ENCODE results near the gene ALDOC.
"Not testable (repeated sequence)": the region's sequence is repeated elsewhere in the genome, so short reads cannot be mapped to it uniquely, and the experiment has no call there.

Gene ALDOC

DNA sequence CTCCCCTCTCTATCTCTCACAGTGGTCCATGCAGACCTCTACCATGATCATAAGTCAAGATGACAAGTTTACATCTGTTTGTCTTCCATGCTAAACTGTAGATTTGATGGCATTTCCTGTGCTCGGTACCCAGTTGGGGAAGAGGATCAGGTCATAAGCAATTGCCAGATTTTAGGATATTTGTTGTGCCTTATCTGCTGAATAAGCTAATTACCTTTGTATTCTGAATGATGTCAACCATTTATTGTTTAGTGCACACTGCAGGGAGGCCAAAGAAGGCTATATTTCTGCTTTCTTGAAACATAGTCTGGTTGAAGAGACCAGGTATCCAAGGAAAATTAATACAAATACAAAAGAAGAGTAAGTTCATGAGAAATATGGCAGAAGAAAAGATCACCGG is 5.8 kb upstream of the ALDOC start:
- DNase-seq (ENCODE audit: low read depth in 3 of 3), result no peak

DNA sequence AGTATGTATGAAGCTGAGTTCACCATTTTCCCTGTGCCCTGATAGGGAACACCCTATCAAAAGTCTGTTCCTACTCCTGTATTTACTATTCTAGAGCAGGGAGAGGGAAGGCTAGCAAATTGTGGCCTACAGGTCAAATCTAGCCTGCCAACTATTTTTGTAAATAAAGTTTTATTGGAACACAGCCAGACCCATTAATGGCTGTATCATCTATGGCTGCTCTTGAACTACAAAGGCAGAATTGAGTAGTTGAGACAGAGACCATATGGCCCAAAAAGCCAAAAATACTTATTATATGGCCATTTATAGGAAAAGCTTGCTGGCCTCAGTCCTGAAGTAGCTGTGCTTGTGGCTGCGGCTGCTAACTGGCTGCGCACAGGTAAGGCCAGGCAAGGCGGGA is 4.3 kb upstream of the ALDOC start:
- no peak for DNase-seq (ENCODE audit: low read depth in 3 of 3)

DNA sequence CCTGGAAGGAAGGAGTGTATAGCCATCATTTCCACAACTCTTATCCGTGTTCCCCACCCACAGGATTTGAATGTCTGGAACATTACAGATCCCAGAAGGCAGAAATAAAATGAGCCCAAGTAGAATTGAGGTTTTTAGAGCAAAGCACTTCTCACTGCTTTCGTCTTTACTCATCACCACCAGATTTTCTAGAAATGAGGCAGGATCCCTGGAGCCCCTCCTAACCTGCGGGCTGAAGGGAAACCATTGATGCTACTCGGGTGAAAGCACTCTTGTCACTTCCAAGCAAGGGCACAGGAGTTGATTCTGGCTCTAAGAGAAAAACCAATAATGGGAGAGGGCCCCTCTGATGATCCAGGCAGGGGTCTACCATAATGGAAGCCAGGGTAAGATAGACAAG is 2.8 kb upstream of the ALDOC start:
- no peak for DNase-seq (ENCODE audit: low read depth in 3 of 3)

DNA sequence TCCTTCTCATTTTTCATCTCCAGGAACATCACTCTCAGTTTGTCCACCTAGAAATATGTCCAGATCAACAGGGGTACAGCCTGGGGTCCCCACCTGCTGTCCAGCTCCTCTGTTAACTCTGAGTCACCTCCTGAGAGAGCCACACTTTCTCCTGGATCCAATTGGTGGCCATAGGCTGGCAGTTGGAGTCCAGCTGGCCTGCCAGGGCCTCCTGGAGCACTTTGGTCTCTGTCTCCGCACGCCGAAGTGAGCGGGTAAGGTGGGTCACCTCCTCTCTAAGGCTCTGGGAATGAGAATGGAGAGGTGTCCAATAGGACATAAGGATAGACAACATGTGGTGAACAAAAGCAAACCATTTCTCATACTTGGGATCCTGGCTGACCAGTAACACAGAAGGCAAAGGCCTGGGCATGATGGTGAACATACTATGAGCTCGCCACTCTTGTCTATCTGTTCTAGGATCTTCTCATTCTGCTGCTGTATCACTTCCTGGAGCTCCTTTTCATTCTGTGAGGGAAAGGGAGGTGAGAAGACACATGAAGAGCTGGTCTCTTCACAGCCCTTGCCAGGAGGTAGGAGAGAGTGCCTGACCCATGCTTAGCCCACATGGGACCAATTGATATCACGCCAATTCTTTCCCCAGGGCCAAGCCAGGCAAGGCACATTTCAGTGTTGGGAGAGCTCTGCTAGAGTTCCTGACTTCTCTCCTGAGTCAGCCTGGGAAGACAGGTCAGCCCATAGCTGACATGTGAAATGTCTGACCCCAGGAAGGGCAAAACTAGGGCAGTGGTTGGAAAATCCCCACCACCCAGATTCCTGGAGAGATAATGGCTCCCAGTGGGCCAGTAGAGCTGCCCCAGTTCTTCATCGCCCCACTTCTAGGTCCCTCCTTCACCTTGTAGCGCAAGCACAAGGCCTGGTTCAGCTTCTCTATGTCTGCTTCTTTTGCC is 1.8 kb upstream of the ALDOC start:
- no peak for DNase-seq (ENCODE audit: low read depth in 3 of 3)

DNA sequence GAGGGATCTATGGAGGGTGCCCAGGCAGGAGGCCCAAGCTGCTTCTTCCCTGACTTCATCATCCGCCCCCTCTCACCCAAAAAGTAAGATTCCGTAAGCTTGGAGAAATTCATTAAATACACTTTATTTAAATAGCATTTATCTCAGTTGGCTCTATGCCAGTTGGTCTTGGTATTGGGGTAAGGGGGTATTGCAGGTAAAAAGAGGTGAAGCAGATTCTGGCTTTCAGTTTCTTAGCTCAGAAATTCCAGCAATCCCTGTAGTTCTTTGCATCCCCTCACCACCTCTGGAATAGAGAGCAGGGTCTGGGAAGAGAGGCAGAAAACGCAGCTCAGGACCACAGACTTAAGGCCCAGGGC is 750 bp upstream of the ALDOC start:
- DNase-seq (ENCODE audit: low read depth in 3 of 3), result no peak

DNA sequence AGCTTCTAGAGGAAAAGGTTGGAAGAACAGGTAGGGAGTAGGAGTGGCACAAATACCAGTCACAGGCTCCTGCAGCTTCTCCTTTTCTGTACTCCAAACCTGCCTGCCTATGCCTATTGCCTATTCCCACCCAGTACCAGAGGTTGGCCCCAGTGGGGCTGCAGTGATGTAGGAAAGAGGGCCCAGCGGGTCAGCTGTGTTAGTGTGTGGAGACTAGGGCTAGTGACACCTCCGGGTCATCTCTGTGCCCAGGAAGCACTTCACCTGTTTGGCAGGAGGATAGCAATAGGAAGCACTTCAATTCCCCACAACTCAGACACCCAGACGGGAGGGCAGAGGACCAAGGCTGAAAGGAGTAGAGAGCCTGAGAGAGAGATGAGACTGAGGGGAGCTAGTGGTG is 679 bp downstream of the ALDOC start:
- not testable (repeated sequence) for DNase-seq (ENCODE audit: low read depth in 3 of 3)

DNA sequence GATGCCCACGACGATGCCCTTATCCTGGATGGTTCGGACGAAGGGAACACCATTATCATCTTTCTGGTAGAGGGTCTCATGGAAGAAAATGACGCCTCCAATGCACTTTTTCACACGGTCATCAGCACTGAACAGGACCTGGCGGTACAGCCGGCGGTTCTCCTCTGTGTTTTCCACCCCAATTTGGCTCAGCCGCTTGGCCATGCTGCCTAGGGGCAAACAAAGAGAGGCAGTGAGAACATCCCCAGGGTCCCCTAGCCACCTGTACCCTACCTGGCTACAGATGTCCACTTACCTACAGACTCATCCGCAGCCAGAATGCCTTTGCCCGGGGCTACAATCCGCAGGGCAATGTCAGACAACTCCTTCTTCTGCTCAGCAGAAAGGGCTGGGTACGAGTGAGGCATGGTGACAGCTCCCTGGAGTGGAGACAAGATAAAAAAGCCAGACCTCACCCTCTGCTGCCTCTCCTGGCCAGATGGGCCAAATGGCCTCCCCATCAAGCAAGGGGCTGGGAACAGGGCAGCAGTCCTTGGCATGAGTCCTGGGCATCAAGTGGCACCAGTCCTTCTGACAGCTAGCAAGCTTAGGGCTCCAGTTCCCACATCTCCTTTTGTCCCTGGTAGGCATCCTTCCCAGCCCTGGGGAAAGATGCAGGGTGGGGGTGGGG is 1.4 kb downstream of the ALDOC start:
- DNase-seq (ENCODE audit: low read depth in 3 of 3), result no peak

DNA sequence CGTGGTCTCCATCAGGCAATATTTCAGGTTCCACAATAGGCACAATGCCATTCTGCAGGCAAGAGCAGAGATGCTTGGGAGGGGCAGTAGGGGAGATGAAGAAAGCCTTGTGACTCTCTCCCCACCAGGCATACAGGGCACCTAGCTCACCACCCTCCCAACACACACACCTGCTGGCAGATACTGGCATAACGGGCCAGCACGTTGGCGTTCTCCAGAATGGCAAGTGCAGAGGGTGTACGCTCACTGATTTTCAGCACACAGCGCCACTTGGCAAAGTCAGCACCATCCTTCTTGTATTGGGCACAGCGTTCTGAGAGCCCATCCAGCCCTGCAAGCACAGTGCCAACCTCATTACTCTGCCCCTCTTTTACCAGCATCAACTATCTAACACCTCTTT is 2.2 kb downstream of the ALDOC start:
- no peak for DNase-seq (ENCODE audit: low read depth in 3 of 3)

DNA sequence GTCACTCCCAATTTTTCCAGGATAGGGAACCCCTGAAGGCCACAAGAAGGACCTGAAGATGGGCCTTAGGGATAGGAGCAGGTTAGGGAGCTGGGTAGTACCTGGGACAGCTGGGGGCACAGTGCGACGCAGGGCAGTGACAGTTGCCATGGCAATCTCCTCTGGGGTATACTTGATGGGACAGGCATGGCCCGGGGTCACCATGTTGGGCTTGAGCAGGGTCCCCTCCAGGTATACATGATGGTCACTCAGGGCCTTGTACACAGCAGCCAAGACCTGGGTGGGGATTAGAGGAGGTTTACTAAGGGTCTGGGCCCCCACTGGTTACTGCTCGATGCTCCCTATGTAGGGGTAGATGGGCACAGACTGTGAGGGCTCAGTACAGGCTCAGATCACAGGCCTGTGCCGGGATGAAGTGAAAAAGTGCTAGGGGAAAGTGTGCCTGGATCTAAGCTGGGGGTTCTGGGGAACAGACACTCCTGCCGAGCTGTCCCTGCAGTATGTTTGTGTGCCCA is 2.7 kb downstream of the ALDOC start:
- DNase-seq (ENCODE audit: low read depth in 3 of 3), result no peak

DNA sequence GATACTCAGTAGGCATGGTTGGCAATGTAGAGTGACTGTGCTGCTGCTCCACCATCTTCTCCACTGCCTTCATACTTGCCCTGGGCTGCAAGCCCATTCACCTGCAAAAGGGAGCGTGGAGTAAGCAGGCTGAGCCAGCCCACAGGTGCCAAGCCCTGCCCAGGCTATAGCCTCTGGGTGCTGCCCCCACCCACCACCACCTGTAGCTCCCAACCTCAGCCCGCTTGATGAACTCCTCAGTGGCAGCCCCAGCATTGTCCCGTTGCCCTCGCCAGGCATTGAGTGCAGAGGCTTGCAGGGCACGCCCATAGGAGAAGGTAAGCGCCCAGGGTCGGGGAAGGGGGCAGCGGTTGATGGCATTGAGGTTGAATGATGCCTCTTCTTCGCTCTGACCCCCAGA is 3.2 kb downstream of the ALDOC start:
- DNase-seq (ENCODE audit: low read depth in 3 of 3), result no peak

DNA sequence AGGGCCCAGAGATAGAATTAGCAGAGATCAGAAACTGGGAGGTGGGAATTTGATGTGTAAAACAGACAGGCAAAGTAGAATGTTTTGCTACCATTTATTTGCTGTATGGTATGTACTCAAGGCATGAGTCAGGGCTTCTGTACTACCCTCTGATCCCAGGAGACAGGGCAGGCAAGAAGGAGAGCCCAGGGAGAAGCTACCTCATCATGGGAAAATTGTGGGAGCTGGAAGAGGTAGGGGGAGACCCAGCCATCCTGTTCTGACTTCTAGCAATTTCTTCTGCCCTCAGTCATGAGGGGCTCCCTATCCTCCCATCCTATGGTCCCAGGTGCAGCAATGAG is 3.7 kb downstream of the ALDOC start:
- no peak for DNase-seq (ENCODE audit: low read depth in 3 of 3)

DNA sequence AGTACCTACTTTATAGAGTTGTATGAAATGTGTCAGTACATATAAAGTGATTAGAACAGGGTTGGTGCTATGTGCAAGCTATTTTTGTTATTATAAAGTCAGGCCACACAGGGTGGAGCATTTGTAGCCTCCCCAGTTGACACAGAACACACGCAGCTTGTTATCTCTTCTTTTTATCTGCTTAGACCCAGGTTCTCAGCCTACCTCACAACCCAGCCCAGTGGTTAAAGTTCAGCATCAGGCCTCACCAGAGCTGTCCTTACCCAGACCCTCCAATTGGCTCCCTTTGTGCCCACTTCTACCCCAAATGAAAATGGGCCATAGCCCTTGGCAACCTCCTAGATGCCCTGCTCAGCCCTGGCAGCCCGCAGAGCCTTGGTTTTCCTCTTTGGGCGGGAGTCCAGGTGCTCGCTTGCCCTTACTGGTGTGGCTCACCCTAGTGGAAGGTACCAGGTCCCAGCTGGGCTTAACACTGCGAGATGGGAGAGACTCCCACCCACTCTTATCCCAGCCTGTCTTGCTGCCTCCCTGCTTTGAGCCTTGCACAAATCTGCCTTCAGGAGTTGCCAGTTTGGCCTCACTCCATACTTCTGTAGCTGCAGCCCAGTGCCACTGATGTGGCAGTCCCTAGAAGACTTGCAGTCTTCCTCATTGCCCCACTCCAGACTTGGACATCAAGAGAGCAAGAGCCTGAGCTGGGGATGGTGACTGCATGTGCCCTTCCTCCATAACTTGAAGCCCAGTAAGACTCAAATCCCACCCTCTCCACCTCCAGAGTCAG is 4.2 kb downstream of the ALDOC start:
- DNase-seq (ENCODE audit: low read depth in 3 of 3), result no peak

DNA sequence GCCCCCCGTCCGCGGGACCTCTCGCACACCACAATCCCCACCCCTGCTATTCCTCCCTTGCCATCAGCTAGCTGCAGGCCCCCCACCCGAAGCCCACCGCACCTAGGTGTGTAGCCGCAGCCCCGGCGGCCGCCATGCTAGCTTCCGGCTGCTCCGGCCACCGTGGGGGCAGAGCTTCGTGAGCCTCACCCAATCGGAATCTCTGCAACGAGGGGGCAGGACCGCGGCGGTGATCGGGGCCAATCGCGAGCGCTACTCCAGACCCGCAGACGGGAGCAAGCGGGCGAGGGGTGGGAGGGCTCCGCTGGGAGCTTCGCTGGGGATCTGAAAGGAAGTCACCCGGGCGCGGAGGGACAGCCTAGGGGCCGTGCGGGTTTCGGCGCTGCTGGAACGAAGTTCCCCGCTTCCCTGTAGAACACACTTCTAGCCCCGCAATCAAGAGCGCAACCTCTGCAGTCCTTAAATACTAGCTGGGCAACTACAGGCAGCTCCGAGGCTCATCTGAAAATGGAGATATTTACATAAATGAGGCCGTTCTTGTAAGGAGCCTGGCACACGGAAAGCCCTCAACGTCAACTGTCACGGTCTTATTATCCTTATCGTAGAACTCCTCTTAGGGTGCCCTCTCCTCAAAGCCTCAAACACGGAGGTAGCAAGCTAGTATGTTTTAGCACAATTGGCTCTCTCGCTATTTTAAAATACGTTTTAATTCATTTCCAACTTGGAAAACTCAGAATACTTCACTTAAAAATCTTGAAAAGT is 5.2 kb downstream of the ALDOC start, which contains the start of gene PIGS:
PIGS (minus strand) TSS at position 164 of the 762 bp plus-strand sequence; CDS start at position 136, 28 bp downstream.
- peak; percentile 80 to 86 (median 80) for DNase-seq (ENCODE audit: low read depth in 3 of 3)

DNA sequence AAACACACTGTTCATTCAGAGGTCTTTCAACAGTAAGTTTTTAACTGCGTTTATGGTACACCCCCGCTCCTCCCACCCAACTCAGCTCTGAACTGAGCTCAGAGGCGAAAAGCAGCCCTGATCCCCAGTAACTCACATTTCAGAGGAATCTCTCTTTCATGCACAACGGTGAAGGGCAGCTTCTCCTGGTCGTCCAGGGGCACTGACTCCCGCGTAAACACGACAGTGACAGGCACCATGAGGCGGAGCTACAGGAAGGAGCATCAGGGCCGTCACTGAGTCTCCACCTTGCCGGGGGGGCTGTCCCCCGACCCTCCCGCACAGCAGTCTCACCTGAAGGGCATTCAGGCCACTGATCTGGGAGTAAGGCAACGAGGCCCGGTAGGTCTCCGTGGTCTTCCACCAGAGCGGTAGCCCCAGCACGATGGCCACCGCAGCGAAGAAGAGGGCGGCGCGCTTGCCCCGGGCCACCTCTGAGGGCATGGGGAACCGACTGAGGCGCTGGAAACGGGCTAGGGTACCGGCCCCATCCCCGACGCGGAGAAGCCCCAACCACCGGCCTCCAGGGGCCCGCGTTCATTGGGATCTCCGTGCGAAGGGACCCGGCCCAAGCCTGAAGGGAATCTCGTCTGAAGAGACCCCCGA is 5.9 kb downstream of the ALDOC start:
- DNase-seq (ENCODE audit: low read depth in 3 of 3), result no peak

DNA sequence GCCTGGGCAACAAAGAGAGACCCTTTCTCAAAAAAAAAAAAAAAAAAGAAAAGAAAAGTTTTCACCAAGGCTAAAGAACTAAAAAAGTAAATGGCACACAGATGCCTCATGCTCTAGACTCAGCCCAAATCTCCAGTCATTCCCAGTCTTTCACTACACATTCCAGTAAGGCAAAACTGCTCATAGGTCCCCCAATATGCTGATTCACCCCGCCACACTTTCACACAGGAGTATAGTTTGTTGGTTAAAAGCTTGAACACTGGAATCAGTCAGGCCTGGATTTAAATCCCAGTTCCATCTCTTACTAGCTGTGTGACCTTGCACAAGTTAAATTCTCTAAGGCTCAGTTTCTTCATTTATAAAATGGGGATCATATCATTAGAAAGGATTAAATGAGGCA is 7.2 kb downstream of the ALDOC start:
- DNase-seq (ENCODE audit: low read depth in 3 of 3), result no peak

DNA sequence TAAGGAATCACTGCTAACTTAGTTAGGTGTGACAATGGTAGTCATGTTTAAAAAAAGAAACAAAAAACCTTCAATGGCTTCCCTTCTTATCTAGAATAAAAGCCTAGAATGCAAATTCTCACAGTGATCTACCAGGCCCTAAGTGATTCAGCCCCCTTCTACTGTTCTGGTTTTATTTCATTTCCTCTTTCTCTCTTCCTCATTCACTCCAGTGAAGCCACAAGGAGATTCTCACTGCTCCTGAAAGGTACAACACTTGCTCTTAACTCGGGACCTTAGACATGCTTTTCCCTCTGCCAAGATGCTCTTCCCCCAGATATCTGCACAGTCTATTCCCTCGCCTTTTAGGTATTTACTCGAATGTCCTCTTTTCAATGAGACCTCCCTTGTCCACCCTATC is 9.1 kb downstream of the ALDOC start:
- DNase-seq (ENCODE audit: low read depth in 3 of 3), result no peak

DNA sequence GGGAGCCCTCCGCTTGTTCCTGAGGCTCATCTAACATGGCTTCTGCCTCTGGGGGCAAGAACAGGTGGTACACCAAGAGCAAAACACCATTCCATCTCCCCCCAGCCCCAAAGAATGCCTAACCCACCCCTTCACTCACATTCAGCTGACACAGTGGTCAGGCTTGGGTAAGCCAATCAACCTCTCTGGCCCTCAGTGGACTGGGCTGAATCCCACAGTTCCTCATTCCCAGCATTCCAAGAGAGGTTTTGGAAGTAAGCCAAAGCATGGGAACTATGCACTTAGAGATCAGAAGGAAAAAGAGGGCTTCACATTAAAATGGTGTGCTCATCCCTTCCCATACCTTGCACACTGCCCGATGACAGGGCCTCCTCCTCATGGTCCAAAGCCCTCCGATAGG is 13.2 kb downstream of the ALDOC start:
- no peak for DNase-seq (ENCODE audit: low read depth in 3 of 3)

DNA sequence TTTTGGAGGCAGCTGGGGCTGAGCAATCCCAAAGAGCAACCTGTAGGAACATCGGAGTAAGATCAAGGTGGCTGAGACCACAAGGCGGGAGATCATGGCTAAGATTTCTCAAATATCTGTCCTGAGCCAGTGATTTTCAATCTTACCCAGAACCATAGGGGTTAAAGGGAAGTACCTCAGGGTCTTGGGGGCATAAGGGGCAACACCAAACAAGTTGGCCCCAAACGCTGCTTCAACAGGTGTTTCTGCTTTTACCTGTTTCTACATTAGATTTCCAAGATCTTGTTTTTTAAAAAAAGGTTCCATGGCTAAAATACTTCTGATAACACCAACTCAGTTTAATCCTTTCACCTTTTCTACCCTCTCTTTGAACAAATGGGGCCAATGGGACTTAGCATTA is 21.7 kb downstream of the ALDOC start:
- no peak for DNase-seq (ENCODE audit: low read depth in 3 of 3)

DNA sequence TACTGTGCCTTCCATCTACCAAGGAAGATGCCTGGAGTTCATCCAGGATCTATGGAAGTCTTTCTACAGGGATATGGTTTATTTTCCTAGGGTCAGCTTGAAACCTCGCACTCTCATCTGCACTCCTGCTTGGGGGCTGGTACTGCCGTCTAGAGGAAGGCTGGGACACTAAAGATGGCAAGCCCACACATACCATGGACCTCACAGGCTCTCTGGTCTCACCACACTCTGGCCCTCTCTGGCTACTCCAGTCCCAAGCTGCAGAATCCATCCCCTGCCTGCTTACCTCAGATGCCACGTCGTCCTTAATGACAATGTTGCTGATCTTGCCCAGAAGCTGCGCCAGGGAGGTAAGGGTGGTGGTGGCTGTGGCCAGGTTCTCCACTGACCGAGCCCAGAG is 22.1 kb downstream of the ALDOC start:
- no peak for DNase-seq (ENCODE audit: low read depth in 3 of 3)

DNA sequence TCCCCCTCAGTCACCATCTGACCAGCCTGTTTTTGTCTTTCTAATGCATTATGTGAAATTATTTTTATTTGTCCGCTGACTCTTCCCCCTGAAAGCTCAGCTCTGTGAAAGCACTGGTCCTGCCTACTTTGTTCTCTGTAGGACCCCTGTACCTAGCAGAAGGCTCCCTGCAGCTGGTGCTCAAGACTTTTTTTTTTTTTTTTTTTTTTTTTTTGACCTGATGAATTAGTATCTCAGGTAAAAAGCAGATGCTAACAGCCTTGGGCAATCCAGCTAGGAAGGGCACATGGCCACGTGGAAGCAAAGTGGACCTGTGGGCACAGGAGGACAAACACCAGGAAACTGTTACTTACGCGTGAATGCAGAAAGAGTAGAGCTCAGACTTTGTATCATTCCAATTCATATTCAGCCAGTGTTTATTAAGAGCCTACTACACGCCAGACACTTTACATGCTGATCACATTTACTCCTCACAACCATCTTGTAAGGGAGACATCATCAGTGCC is 23.6 kb downstream of the ALDOC start:
- no peak for DNase-seq (ENCODE audit: low read depth in 3 of 3)
